Measurements from ENCODE around the gene MTTP. TPM values are rescaled to one million over a fixed set of nuclear protein-coding genes. Genes with fewer than 3 reads are reported as not detected.

MTTP gene
- total RNA-seq, 2 donors from 2014 or later: 0.11 to 0.42 TPM

GRCh38 chr4:99573735-99574368, 772 bp upstream of the MTTP start:
- H3K9me3 Mint-ChIP-seq: no peaks in the 10 kb centered on the region
- H3K27me3 Mint-ChIP-seq (ENCODE audit: insufficient read depth): no peaks in the 10 kb centered on the region
- H3K4me3 ChIP-seq (ENCODE audit: low read length): no peak overlapping the region
- H3K4me1 Mint-ChIP-seq: peaks cover 5% of the 10 kb centered on the region
- no peaks in the 10 kb centered on the region for H3K36me3 ChIP-seq (ENCODE audit: control insufficient read depth, insufficient read depth, low read length)
- no peaks in the 10 kb centered on the region for H3K27me3 ChIP-seq (ENCODE audit: control insufficient read depth, insufficient read depth, low read length, poor library complexity, severe bottlenecking)
- 100% methylated on average over 1 of the region's 1 CpG; no CpG with 5 or more reads in 1 of the 2 experiments for WGBS, 2 experiments (ENCODE audit: insufficient coverage in 1 of 2, insufficient read length in 1 of 2)
- DNase-seq: no peak
- H3K36me3 Mint-ChIP-seq (ENCODE audit: low read depth): no peaks in the 10 kb centered on the region
- no peak overlapping the region for H3K27ac ChIP-seq (ENCODE audit: low read depth, low read length)
- H3K27ac Mint-ChIP-seq: no peak overlapping the region
- H3K4me3 Mint-ChIP-seq: no peak overlapping the region
- no peak for TF ChIP-seq CTCF (conservative IDR thresholded peaks at IDR 0.05)
- no peaks in the 10 kb centered on the region for H3K4me1 ChIP-seq (ENCODE audit: control insufficient read depth, insufficient read depth, low read length)
- no peaks in the 10 kb centered on the region for H3K9me3 ChIP-seq (ENCODE audit: control insufficient read depth, low read length)
- H3K9ac ChIP-seq (ENCODE audit: extremely low read depth, low read length, poor library complexity, severe bottlenecking): no peak overlapping the region

DNA sequence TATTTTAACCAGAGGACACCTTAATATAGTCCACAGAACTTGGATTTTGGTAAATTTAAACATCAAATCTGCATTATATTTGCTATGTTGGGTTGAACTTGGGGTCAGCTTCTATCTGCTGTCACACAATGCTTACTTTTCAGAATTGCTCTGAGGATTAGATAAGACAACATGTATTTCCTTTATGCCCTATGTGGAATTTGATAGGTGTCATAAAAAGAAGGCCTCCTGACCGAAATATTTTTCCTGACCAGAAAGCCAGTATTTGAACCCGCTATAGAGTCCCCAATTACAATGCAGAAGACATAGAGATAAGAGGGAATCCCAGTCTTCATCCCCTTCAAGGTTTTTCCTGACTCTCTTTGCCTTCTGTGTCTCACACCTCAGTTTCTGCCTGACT, 4.1 kb downstream of the MTTP start:
- WGBS, 2 experiments (ENCODE audit: insufficient coverage in 1 of 2, insufficient read length in 1 of 2): 94 to 100% methylated on average over 2 of the region's 2 CpGs
- no peaks in the 10 kb centered on the region for H3K36me3 Mint-ChIP-seq (ENCODE audit: low read depth)
- no peak overlapping the region for H3K27ac ChIP-seq (ENCODE audit: low read depth, low read length)
- H3K4me1 Mint-ChIP-seq: peaks cover 5% of the 10 kb centered on the region
- no peaks in the 10 kb centered on the region for H3K36me3 ChIP-seq (ENCODE audit: control insufficient read depth, insufficient read depth, low read length)
- TF ChIP-seq CTCF (conservative IDR thresholded peaks at IDR 0.05): no peak
- no peaks in the 10 kb centered on the region for H3K9me3 Mint-ChIP-seq
- H3K4me3 ChIP-seq (ENCODE audit: low read length): no peak overlapping the region
- no peaks in the 10 kb centered on the region for H3K9me3 ChIP-seq (ENCODE audit: control insufficient read depth, low read length)
- no peak overlapping the region for H3K27ac Mint-ChIP-seq
- no peaks in the 10 kb centered on the region for H3K4me1 ChIP-seq (ENCODE audit: control insufficient read depth, insufficient read depth, low read length)
- H3K9ac ChIP-seq (ENCODE audit: extremely low read depth, low read length, poor library complexity, severe bottlenecking): no peak overlapping the region
- no peaks in the 10 kb centered on the region for H3K27me3 ChIP-seq (ENCODE audit: control insufficient read depth, insufficient read depth, low read length, poor library complexity, severe bottlenecking)
- DNase-seq: no peak
- H3K27me3 Mint-ChIP-seq (ENCODE audit: insufficient read depth): no peaks in the 10 kb centered on the region
- no peak overlapping the region for H3K4me3 Mint-ChIP-seq

GRCh38 chr4:99585516-99585915, 10.9 kb downstream of the MTTP start:
- no peaks in the 10 kb centered on the region for H3K27me3 Mint-ChIP-seq (ENCODE audit: insufficient read depth)
- 100% methylated on average over 1 of the region's 1 CpG; no CpG with 5 or more reads in 1 of the 2 experiments for WGBS, 2 experiments (ENCODE audit: insufficient coverage in 1 of 2, insufficient read length in 1 of 2)
- H3K27ac Mint-ChIP-seq: no peak overlapping the region

More at GRCh38 chr4:99585516-99585915, 10.9 kb downstream of the MTTP start:
- Histone ChIP-seq H3K27me3 (ENCODE audit: control insufficient read depth, insufficient read depth, low read length, poor library complexity, severe bottlenecking) (no peaks in the 10 kb centered on the region), H3K4me3 (ENCODE audit: low read length) (no peak overlapping the region), H3K9me3 (ENCODE audit: control insufficient read depth, low read length) (no peaks in the 10 kb centered on the region), H3K36me3 (ENCODE audit: control insufficient read depth, insufficient read depth, low read length) (no peaks in the 10 kb centered on the region), H3K9ac (ENCODE audit: extremely low read depth, low read length, poor library complexity, severe bottlenecking) (no peak overlapping the region), H3K27ac (ENCODE audit: low read depth, low read length) (no peak overlapping the region), H3K4me1 (ENCODE audit: control insufficient read depth, insufficient read depth, low read length) (no peaks in the 10 kb centered on the region)
- Mint-ChIP-seq H3K36me3 (ENCODE audit: low read depth) (no peaks in the 10 kb centered on the region), H3K4me3 (no peak overlapping the region), H3K4me1 (no peaks in the 10 kb centered on the region), H3K9me3 (no peaks in the 10 kb centered on the region)
- no peak for DNase-seq
- TF ChIP-seq CTCF (conservative IDR thresholded peaks at IDR 0.05): no peak

Measured in endodermal cell (in vitro differentiated cells).